Lung (tissue), 12 donors: ENCODE measurements around the gene CPZ. TPM values are rescaled to one million over a fixed set of nuclear protein-coding genes. Genes with fewer than 3 reads are reported as not detected.
"Not testable (repeated sequence)": the region's sequence is repeated elsewhere in the genome, so short reads cannot be mapped to it uniquely, and the experiment has no call there.

Experiments used
- ATAC-seq: fragments of 200-7000 bp; cut with Tn5 transposase; one replicate; pipeline ENCODE4 v1.9.1; 2020; ENCODE audit warnings: moderate number of reproducible peaks; ENCODE audit not compliant: insufficient read depth, low FRiP score
- DNase-seq, 3 donors: peaks; one replicate each; pipeline ENCODE4 v3.0.0-alpha.2; 2013 to 2017
- H3K27ac ChIP-seq, 2 donors: one replicate each; pipeline ENCODE4 v1.5.1; 2013; ENCODE audit warnings: mild to moderate bottlenecking in 2 of 2, moderate library complexity in 2 of 2, control low read depth in 1 of 2, inconsistent platforms in 1 of 2, low read depth in 1 of 2, low read length in 1 of 2
- H3K27me3 ChIP-seq, 3 donors: one replicate each; pipeline ENCODE4 v1.5.1; 2013; ENCODE audit warnings: low read length in 2 of 3; ENCODE audit not compliant: control insufficient read depth in 3 of 3, insufficient read depth in 3 of 3
- H3K36me3 ChIP-seq, 4 donors: one replicate each; pipeline ENCODE4 v1.5.1; 2013; ENCODE audit warnings: low read length in 4 of 4, mild to moderate bottlenecking in 1 of 4, moderate library complexity in 1 of 4; ENCODE audit not compliant: control insufficient read depth in 4 of 4, insufficient read depth in 4 of 4
- H3K4me1 ChIP-seq, 5 donors: one replicate each; pipeline ENCODE4 v1.5.1; 2013; ENCODE audit warnings: low read length in 5 of 5, mild to moderate bottlenecking in 2 of 5, moderate library complexity in 1 of 5; ENCODE audit not compliant: control insufficient read depth in 5 of 5, insufficient read depth in 5 of 5
- H3K4me3 ChIP-seq: one replicate; pipeline ENCODE4 v1.5.1; 2013; ENCODE audit warnings: mild to moderate bottlenecking, control low read depth, moderate library complexity
- H3K9ac ChIP-seq, 2 donors: one replicate each; pipeline ENCODE4 v1.5.1; 2013; ENCODE audit warnings: low read length in 2 of 2, control low read depth in 1 of 2; ENCODE audit not compliant: insufficient read depth in 1 of 2
- H3K9me3 ChIP-seq, 4 donors: one replicate each; pipeline ENCODE4 v1.5.1; 2013; ENCODE audit warnings: low read length in 3 of 4, mild to moderate bottlenecking in 1 of 4, moderate library complexity in 1 of 4; ENCODE audit not compliant: control insufficient read depth in 4 of 4, insufficient read depth in 3 of 4
- WGBS, 2 donors: extraction: QIAGEN DNeasy Blood & Tissue Kit; methylation state at CpG; one replicate each; pipeline ENCODE4 v1.1.7; 2013; 5-methylcytosine and 5-hydroxymethylcytosine counted together
- polyA plus RNA-seq, 2 donors: library from polyadenylated mRNA; stranded (reverse); fragments of 200-250 nt; gene quantifications; one replicate each; pipeline ENCODE4 v1.2.1, GENCODE V29; 2013
- total RNA-seq, 2 donors: library from RNA; depleted of rRNA in 1 of 2; stranded (reverse); fragments of >200 nt in 1 of 2; gene quantifications; one replicate each; pipeline ENCODE4 v1.2.1, GENCODE V29; 2014 to 2021
- TF ChIP-seq, protein P1 (sequence below): IDR thresholded peaks from 2 replicates; pipeline ENCODE4 v1.5.1; 2012; ENCODE audit warnings: mild to moderate bottlenecking; ENCODE audit errors: control extremely low read depth, extremely low read depth
- donor health status: control.
- donor health status: control.
- donor health status: Bipolar disorder and iron deficiency.
- donor health status: healthy.
- donor health status: DM: yes; HTN: yes; CAD: no.

Gene CPZ
- total and polyA plus RNA-seq, 4 donors = 1.4 to 5.5 (median 2.7) TPM

DNA sequence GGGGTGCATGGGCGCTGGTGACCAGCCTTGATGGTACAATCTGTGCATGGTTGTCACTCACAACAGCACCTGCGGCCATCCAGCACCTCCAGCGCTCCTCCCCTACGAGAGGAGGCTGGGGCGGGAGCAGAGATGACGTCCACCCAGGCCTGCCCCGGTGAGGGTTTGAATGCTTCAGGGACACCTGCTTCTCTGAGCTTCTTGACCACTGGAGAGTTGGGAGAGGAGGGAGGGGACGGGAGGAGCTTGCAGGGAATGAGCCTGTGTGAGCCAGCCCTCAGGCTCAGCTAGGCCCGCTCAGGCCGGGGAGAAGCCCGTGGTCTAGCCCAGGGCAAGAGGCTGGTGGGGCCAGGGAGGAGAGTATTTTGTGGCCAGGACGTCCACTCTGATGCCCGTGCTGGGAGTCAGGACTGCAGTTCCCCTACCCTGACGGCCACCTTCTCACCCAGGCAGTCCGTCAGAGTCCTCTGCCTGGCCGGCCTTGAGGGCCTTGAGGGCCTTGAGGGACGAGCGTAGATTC lies 59.2 kb downstream of the CPZ start:
- no peaks in the 10 kb centered on the region for H3K4me1 ChIP-seq
- TF ChIP-seq, protein P1, sequence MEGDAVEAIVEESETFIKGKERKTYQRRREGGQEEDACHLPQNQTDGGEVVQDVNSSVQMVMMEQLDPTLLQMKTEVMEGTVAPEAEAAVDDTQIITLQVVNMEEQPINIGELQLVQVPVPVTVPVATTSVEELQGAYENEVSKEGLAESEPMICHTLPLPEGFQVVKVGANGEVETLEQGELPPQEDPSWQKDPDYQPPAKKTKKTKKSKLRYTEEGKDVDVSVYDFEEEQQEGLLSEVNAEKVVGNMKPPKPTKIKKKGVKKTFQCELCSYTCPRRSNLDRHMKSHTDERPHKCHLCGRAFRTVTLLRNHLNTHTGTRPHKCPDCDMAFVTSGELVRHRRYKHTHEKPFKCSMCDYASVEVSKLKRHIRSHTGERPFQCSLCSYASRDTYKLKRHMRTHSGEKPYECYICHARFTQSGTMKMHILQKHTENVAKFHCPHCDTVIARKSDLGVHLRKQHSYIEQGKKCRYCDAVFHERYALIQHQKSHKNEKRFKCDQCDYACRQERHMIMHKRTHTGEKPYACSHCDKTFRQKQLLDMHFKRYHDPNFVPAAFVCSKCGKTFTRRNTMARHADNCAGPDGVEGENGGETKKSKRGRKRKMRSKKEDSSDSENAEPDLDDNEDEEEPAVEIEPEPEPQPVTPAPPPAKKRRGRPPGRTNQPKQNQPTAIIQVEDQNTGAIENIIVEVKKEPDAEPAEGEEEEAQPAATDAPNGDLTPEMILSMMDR = no peak
- H3K9ac ChIP-seq = no peak overlapping the region
- H3K36me3 ChIP-seq = no peaks in the 10 kb centered on the region
- H3K27me3 ChIP-seq = peaks cover 3 to 13% (median 10%) of the 10 kb centered on the region in 3 donors
- ATAC-seq (no peak), DNase-seq (no peak)
- H3K4me3 ChIP-seq = no peak overlapping the region
- 77 to 87% methylated on average over 18 of the region's 18 CpGs for WGBS, 2 donors
- H3K9me3 ChIP-seq = peaks cover 0 to 3% (median 0%) of the 10 kb centered on the region in 4 donors
- no peak overlapping the region for H3K27ac ChIP-seq

DNA sequence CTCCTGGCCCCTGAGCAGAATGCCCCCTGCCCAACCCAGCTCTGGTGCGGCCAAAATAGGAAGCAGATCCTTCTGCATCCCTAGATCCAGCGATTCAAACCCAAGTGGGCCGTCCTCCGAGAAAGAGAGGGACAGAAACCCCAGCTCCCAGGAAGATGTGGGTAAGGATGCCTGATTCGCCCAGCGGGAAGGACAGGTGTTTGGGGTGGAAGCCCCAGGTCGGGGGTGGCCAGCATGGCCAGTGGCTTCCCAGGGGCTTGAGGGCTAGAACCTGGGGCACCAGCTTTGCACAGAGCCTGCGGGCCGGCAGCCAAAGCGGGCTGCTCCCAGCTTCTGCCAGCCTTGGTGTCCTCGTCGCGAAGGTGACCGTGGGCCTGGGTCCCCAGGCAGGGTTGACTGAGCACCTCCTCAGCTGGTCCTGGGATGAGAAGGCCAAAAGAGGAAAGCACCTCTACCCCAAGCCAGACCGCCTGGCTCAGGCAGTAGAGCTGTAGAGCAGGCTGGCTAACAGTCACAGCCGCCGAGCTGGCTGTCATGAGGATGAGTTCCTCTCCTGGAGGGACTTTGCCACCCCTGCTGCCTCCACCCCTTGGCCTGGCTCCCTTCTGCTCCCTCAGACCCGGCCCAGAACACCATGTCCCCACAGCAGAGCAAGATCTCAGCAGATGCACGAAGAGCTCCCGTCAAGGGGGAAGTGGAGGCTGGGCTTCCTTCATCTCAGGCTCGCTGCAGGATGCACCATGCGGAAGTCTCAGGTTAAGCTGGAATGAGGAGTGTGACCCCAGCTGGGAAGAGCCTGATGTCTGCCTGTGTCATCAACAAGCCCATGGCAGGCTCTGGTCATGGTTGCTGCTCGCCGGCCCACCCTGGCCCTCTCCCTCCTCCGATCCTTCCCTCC lies 59.9 kb downstream of the CPZ start:
- Histone ChIP-seq H3K27ac (no peak overlapping the region), H3K4me1 (no peaks in the 10 kb centered on the region), H3K9me3 (peaks cover 0 to 3% (median 0%) of the 10 kb centered on the region in 4 donors), H3K36me3 (no peaks in the 10 kb centered on the region), H3K9ac (no peak overlapping the region), H3K4me3 (no peak overlapping the region), H3K27me3 (peaks cover 3 to 13% (median 10%) of the 10 kb centered on the region in 3 donors)
- ATAC-seq (no peak), DNase-seq (no peak)
- TF ChIP-seq, protein P1 = no peak
- 73 to 80% methylated on average over 25 of the region's 25 CpGs for WGBS, 2 donors

DNA sequence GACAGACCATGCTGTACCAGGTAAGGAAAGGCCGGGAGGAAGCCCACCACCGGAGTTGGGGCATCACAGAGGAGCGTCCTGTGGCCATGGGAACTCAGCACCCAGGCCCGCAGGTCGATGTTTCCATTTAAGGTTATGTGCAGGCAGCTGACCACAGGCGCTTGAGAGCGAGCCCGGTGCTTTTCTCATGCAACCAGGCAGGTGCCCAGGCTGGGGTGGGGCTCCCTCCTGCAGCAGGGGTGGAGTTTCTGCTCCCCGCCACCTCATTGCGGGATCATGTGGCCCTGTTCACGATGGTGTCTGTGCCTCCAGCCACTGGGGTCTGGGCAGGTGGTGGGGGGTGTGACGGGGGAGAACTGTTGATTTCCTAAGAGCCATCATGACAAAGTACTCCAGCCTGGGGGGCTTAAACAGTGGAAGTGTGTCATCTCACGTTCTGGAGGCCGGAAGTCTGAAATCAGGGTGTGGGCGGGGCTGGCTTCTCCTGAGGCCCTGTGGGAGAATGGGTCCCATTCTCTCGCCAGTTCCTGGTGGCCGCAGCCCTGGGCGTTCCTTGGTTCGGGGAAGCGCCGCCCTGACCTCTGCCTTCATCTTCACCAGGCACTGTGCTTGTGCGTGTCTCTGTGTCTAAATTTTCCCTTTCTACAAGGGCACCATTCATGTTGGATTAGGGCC lies 60.9 kb downstream of the CPZ start:
- ATAC-seq (no peak), DNase-seq (no peak)
- no peak overlapping the region for H3K27ac ChIP-seq
- H3K9ac ChIP-seq = no peak overlapping the region
- H3K4me1 ChIP-seq = no peaks in the 10 kb centered on the region
- H3K9me3 ChIP-seq = peaks cover 0 to 3% (median 0%) of the 10 kb centered on the region in 4 donors
- no peak overlapping the region for H3K4me3 ChIP-seq
- peaks cover 3 to 21% (median 6%) of the 10 kb centered on the region in 3 donors for H3K27me3 ChIP-seq
- H3K36me3 ChIP-seq = no peaks in the 10 kb centered on the region
- WGBS, 2 donors = 79 to 82% methylated on average over 22 of the region's 22 CpGs
- TF ChIP-seq, protein P1 = no peak

DNA sequence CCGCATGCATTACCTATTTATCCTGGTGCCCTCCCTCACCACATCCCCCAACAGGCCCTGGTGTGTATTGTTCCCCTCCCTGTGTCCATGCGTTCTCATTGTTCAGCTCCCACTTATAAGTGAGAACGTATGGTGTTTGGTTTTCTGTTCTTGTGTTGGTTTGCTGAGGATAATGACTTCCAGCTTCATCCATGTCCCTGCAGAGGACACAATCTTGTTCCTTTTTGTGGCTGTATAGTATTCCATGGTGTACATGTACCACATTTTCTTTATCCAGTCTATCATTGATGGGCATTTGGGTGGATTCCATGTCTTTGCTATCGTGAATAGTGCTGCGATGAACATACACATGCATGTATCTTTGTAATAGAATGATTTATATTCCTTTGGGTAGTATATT lies 61.6 kb downstream of the CPZ start:
- H3K4me1 ChIP-seq, H3K9me3 ChIP-seq, DNase-seq, H3K9ac ChIP-seq, ATAC-seq, H3K27ac ChIP-seq, H3K4me3 ChIP-seq, H3K36me3 ChIP-seq: not testable (repeated sequence)
- peaks cover 3 to 19% (median 6%) of the 10 kb centered on the region in 3 donors for H3K27me3 ChIP-seq
- WGBS, 2 donors = 89 to 91% methylated on average over 5 of the region's 5 CpGs
